NCI-H2107 (cell line): ENCODE results near the gene HOOK1.

Experiments used
- DNase-seq: peaks from one replicate; lab custom pipeline; 2025; lab: John Stamatoyannopoulos, UW

HOOK1 gene

DNA sequence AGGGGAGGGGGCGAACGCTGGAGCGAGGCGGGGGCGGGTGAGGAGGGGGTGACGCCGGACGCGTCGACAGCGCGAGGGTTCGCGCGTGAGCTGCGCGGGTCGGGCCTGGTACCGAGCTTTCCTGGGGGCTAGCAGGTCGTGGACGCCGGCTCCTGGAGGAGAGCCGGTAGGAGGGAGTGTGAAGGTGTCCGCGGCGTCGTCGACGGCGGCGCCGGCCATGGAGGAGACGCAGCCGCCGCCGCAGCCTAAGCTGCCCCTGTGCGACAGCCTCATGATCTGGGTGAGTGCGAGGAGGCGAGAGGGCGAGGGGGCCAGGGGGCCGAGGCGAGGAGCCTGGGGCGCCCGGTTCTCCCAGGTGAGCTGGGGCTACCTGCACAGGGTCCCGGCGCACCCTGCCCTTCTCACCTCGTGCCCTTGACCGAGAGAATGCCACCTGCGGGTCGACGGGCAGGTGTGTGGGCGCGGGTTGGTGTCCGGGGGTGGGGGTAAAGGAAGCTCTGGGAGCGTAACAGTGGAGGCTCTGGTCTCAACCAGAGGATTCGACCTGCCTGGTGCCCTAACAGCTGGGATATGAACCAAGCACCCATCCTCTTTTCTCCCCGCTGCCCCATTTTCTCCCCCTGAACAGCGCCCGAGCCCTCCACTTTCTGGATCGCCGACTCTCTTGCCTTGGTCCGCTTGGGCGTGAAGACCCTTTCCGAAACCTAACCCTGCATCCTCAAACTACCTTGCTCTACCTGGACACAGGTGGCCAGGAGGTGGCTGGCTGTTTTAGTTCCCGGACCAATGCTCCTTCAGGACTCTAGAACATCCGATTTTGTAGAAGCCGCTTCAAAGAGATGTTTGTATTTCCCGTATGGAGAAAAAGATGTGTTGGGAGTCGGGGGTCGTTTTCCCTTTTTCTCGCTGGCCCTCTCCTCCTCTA, at the start of gene HOOK1:
TSS of gene HOOK1 (plus strand) at position 49 of the 925 bp plus-strand sequence. CDS start at position 218, 169 bp downstream.
- DNase-seq, result no peak

GRCh38 chr1:59765011-59765730, 49.6 kb upstream of the HOOK1 start:
- DNase-seq, result no peak

GRCh38 chr1:59766227-59766855, 48.4 kb upstream of the HOOK1 start:
- DNase-seq, result no peak

DNA sequence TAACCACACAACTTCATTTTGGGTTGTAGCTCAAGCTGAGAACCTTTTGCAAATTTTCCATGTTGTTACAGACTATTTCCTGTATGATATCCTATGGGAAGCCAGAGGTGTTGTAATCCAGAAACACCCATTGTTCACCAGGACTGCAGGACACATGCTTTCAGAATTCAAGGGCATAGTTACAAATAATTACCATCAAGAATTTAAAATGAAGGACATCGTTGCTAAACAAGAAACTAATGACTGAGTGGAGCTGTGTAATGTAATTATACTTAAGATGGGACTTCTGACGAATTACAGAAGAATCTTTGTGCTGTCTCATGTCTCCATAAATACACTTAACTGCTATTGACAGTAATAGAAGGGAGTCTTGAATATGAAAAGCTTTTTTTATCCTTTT, 47.6 kb upstream of the HOOK1 start:
- no peak for DNase-seq

DNA sequence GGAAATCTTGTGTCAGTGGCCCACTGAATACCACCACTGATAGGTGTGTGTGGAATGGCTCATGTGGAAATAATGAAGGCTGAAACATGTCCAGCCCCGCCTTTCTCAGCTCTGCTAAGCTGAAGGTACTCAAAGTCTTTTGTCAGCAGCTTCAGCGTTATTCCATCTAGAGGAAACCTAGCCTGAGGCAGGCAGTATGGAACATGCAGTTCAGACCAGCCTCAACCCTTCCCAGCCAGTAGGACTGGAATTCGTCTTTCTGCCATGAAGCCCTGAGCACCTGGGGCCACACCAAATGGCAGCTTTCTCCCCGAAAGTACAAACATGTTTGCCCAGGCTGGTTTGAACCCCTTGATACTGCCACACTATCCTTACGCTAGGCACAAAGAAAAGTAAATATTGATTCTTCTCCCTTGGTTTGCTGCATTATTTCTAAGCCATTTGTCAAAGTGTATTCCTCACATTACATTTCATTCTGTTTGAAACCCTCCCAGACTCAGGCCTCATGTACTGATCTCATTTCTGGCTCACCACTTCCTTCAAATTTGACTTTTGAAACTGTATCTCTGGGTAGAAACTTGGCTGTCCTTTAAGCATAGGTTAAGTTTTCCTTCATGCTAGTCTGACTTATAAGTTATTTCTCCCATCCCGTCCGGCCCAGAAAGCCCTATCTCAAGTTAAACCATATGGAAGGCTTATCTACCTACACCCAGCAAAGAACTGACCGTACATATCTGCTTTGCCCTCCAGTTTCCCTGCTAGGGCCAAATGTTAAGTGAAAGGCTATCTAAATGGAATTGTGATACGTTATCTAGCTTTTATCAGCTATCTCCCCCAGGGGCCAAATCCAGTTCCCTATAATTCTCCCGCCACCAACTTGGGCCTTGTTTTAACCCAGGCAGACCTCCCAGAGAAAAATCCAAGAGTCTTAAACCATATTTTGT, 45.7 kb upstream of the HOOK1 start:
- DNase-seq, result no peak

- DNase-seq, result no peak
Observed at GRCh38 chr1:59769736-59770095, 45.0 kb upstream of the HOOK1 start.

- no peak for DNase-seq
Observed at GRCh38 chr1:59771361-59771760, 43.4 kb upstream of the HOOK1 start.

GRCh38 chr1:59775480-59775879, 39.3 kb upstream of the HOOK1 start:
- no peak for DNase-seq

DNA sequence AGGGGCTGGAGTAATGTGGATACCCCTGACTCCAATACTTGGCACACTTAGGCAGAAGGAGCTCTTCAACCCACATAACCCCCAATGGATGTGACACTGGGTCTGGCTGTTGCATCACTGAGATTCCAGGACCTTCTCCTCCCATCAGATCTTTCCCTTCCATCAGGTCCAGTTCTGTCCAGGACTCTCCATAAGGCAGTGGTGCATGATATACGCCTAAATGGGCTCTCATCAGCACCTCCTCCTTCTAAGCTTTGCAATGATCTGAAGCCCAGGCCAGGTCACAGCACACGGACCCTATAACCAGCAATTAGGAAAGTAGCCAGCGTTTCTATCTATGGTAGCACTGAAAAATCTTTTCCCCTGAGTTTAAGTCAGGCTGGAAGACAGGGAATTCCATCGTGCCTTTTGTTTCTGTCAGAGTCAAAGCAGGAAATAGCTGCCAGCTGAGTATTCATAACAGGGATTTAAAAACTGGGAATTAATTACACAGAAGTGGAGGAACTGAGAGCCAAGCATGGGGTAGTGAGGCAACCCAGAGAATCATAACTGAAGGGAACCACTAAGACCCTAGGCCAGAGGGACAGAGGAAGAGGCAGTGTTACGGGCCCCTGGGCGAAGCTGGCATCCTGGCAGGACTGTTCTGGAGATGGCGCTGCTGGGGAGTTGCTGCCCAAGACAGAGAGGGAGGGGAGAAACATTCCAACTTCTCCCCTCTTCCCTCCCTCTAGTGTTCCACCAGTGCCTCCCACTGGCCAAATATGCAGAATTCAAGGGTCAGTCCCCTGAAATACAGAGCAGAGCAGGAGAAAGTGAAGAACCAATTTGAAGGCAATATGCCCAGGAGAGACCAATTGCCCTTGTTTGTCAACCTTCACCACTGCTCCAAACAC, 37.5 kb upstream of the HOOK1 start:
- no peak for DNase-seq

DNA sequence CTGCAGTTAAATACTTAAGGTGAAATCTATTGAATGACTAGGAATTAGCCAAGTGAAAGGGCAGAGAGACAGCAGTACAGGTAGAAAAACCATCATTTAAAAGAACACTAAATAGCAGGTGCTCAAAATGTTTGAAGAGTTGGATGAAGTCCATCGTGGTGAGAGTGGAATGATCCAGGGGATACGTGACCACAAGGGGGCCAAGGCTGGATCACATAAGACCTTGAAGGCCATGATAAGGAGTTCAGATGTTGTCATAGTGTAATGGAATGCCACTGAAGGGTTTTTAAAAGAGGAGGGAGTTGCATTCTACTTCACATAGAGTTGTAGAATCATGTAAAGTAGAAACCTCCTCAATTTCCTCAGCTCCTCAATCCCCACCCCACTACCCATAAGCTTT, 34.8 kb upstream of the HOOK1 start:
- DNase-seq, result no peak

GRCh38 chr1:59788825-59789224, 25.9 kb upstream of the HOOK1 start:
- DNase-seq, result no peak

DNA sequence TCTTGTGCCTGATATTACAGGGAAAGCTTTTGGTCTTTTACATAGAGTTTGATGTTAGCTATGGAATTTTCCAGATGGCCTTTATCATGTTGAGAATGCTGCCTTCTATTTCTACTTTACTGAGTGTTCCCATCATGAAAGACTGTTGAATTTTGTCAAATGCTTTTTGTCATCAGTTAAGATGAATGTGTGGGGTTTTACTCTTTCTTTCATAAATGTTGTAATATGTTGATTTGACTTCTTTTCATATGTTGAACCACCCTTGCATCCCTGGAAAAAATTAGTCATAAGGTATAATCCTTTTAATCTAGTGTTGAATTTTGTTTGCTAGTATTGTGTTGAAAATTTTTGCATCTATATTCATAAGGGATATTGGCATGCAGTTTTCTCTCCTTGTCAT, 16.1 kb upstream of the HOOK1 start:
- no peak for DNase-seq

DNA sequence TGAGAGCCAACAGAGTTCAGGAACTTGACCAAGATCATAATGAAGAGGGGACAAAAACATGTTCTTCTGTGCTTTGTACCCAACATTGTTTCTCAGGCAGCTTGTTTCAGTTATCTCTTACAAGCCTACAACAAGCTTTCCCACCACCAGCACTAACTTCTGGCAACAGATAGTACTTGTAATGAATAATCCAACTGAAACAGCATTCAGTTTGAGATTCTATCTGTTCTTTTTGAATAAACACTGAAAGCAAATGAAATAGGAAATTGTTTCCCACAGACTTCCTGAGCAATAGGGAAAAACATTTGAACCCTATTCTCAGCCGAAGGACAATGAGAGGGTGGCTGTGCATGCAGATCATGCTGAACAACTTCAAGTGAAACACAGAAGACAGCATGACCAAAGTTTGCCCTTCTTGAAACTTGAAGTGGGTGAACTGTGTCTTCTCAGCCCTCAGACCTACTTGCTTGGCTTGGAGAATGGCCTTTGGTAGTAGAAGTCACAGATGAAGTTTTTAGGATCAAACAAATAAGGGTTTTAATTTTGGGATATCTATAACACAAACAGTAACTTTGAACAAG, 11.2 kb upstream of the HOOK1 start:
- DNase-seq, result no peak

DNA sequence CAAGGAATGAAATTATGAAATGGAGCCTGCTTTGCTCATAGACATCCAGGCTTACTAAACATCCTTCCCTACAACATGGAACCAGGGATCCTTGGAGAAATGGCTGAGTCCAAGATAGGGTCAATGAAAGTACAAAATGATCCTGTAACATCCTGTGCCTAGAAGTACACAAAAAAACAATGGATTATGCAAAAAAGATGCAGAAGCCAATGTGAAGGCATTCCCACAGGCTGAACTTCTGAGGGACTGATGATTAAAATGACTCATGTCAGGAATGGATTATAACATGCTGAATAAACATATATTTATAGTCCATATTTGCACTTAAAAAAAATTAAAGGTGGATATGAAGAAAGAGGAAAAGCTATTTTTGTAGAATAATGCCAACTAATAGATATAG, 10.4 kb upstream of the HOOK1 start:
- no peak for DNase-seq

DNA sequence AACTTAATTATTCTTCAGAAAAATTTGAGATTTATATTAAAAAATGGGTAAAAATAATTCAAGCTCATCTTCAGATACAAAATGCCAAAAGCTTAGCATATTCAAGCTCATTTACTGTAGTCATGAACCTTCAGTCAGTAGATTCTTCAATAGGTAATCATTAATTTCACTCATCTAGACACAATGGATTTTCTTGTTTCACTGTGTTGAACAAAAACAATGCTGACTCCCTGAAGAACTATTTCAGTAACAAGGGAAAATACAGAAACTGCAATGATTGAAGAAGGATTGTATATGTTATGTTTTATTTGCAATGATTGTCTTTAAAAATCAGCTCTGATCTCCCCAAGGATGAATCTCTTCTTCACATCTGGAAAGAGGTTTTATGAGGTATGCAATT, 9.2 kb upstream of the HOOK1 start:
- no peak for DNase-seq

DNA sequence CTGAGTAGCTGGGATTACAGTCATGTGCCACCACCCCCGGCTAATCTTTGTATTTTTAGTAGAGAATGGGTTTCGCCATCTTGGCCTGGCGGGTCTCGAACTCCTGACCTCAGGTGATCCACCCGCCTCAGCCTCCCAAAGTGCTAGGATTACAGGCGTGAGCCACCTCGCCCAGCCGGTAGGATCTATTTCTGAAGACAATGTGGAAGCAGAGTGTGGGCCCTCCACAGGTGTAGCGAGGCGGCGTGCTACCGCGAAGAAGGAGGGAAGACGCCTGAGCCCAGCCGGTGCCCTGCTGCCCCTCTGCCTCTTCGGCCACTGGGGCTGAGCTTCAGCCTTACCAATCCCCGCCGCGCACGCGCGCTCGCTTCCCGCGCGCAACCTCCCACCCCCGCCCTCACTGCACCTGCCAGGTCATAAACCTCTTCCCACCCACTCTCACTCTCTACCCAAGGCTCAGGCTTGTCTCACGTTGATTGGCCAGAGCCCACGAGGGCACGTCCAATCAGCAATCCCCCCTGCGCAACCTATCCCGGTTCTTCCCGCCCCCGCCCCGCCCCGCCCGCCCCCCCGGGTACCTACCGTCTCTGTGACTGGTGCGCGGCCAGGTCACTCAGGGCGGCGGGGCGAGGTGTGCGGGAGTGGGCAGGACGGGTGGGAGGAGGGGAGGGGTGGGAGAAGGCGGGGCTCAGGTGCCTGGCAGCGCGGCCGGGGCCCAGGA, 409 bp upstream of the HOOK1 start:
- DNase-seq, result peak; percentile 99

DNA sequence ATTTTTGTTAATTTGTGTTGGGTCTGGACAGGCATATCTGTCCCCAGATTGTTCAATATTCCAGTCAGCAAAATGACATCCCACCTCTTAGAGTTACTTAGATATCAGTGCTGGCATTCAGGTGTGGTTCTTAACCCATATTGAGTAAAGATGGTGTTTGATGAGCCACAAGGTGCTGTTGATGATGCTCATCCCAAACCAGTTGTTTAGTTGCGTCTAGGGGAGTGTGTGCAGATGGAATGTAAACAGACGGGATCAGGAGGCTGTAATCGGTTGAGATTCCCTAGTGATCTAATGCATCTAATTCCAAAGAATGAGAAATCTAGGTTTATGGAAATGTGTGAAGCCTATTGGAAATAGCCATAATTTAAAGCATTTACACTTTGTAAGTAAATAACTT, 1.1 kb downstream of the HOOK1 start:
- DNase-seq, result no peak

DNA sequence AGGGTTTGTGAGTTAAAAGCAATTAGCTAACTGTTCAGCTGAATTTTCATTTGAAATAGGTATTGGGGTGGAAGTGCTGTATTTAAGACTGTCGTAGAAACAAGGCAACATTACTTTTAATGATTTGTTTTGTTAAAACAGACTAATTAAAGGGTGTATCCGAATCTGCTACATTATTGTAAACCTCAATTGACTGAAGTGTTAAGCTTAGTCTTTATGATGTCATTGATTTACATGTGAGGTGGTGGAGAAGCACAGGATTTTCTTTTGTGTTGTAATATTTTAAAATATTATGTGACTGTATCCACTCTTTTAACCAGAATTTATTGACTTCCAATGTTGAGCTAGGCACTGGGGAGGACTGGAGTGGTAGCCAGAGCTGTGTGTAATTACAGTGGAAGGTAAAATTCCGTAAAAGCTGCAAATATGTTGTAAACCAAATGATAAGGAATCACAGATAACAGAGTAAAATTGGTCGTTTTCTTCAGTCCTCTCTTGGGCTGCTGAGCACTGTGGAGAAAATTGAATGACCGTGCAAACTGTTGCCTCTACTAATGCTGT, 1.6 kb downstream of the HOOK1 start:
- no peak for DNase-seq
